ENCODE measurements around the gene IFNB1. TPM values are rescaled to one million over a fixed set of nuclear protein-coding genes. Genes with fewer than 3 reads are reported as not detected.

IFNB1 gene
- total RNA-seq, 5 donors from 2014 or later (not counting 1 experiment from before 2014, with no cell fraction given): not detected

Other genes starting within 250 kb of the IFNB1 start
- 10 to 100 TPM in 3 of 5 donors, 1 to 10 TPM in 2; 8.9 to 11.8 (median 10.2) TPM for gene HACD4, start 46.3 kb downstream of the IFNB1 start, total RNA-seq
- not detected for gene IFNW1, start 63.9 kb upstream of the IFNB1 start, total RNA-seq
- not detected for gene IFNA21, start 88.7 kb upstream of the IFNB1 start, total RNA-seq
- gene IFNA4, start 109.6 kb upstream of the IFNB1 start, total RNA-seq: not detected
- gene IFNA7, start 124.3 kb upstream of the IFNB1 start, total RNA-seq: not detected
- gene IFNA10, start 129.2 kb upstream of the IFNB1 start, total RNA-seq: not detected
- not detected for gene IFNA16, start 139.4 kb upstream of the IFNB1 start, total RNA-seq
- gene IFNA17, start 150.3 kb upstream of the IFNB1 start, total RNA-seq: not detected
- not detected for gene IFNA14, start 162.1 kb upstream of the IFNB1 start, total RNA-seq
- gene IFNA5, start 227.4 kb upstream of the IFNB1 start, total RNA-seq: under 1 TPM in 1 of 5 donors, not detected in 4; 0.29 TPM